GM18502 (cell line): Measurements from ENCODE around the gene SCGB1D1.

Experiments
- ATAC-seq: cut with Tn5 transposase; IDR thresholded peaks from one replicate; pipeline ENCODE4 v1.9.1; 2021; ENCODE audit warnings: mild to moderate bottlenecking; ENCODE audit not compliant: unreplicated experiment, poor library complexity

SCGB1D1 gene

DNA sequence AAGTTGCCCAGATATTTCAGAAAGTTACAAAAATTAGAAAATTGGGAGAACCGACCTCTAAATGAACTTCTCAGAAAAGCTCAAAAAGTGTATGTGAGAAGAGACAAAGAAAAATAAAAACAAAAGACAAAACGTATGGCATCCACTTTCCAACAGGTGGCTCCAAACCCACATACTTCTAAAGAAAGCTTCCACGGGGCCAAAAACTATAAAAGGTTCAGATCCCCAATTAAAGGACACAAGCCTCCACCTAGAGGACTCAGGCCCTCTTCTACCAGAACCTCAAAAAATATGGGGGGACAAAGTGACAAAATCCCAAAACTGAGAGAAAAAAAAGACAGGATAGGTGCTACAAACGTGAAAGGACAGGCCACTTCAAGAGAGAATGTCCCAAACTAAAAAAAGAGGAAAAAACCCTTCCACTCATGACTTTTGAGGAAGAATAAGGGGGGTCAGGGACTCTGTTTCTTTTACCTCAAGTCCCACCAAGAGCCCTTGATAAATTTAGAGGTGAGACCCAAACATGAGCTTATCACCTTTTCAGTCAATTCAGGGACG, 27.3 kb downstream of the SCGB1D1 start:
- ATAC-seq, result no peak

- ATAC-seq, result no peak
Observed at GRCh38 chr11:62221498-62221897, 31.5 kb downstream of the SCGB1D1 start.

GRCh38 chr11:62223095-62223494, 33.1 kb downstream of the SCGB1D1 start:
- ATAC-seq, result no peak

- no peak for ATAC-seq
Observed at GRCh38 chr11:62233730-62234129, 43.7 kb downstream of the SCGB1D1 start.

- no peak for ATAC-seq
Observed at GRCh38 chr11:62236187-62236586, 46.2 kb downstream of the SCGB1D1 start.

DNA sequence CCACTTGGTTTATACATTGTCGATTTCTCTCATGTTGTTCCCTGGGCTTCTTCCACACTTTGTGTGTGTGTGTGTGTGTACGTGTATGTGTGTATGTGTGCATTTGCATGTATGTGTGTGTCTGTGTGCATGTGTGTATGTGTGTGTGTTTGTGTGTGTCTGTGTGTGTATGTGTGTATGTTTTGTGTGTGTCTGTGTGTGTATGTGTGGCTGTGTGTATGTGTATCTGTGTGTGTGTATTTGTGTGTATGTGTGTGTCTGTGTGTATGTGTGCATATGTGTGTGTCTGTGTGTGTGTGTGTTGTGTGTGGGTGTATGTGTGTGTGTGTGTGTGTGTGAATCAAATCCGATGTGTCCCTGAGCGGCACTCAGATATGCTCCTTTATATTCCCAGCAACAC, 47.5 kb downstream of the SCGB1D1 start:
- no peak for ATAC-seq

DNA sequence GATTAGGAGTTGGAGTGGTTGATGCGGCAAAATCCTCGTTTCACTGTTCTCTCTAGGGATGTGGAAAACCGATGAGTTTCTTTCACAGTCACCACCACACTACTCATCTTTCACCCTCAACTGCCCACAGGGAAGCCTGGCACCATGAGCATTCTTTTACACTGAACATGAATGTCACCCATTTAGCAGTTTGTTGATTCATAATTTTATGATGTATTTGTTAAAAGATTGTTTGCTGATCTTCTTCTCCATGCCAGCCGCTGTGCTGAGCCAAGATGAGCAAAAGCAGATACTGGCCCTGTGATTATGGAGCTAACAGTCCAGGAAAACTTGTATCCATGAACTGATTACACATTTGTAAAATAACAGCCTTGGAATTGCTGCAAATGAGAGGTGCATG, 48.1 kb downstream of the SCGB1D1 start:
- no peak for ATAC-seq

DNA sequence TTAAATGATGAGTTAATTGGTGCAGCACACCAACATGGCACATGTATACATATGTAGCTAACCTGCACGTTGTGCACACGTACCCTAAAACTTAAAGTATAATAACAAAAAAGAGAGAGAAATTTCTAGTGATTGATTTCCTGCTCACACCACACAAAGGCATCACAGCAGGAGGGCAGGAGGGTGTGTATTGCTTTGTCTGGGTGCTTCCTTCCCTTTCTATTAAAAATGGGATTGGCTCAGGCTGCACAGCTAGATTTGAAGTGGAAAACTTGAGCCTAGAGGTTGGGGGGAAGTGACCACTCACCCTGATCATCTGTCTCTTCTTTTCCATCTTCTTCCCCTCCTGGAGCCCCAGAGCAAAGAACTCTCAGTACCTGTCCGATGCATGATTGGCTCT, 51.1 kb downstream of the SCGB1D1 start:
- ATAC-seq, result no peak

DNA sequence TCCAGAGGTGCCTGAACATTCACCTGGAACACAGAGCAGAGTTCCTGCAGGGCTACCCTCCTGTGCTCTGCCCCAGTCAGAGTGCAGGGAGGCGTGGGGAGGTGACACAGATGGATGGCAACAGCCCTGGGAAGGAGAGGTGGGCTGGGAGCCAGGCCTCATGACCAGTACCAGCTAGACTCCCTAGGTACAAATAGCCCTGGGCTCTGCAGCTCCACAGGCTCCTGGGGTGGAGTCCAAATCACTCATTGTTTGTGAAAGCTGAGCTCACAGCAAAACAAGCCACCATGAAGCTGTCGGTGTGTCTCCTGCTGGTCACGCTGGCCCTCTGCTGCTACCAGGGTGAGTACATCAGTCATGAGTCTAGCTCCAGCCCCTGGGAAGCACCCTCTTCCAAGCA, 52.0 kb downstream of the SCGB1D1 start, which contains the start of gene SCGB1D2:
Gene SCGB1D2, plus strand, starts transcription at position 219 of the 400 bp plus-strand sequence. Its CDS starts 69 bp downstream, at position 288.
- no peak for ATAC-seq
